BLaER1 treated with 17β-estradiol and CSF1 and Interleukin-3, amounts not matched to agents 10 nM and 100 nM (cell line): ENCODE data around the gene LINGO1.
A peak's percentile ranks its signal among the peaks of the same experiment; 100 is the strongest.

Source experiments
- H3K27ac ChIP-seq, 11 experiments: shearing (Covaris generic); formaldehyde crosslinking; 2 replicates each; pipeline ENCODE4 v1.8.1; 2022
- H3K27me3 ChIP-seq, 11 experiments: shearing (Covaris generic); formaldehyde crosslinking; 2 replicates each; pipeline ENCODE4 v1.8.1; 2022
- H3K36me3 ChIP-seq, 11 experiments: shearing (Covaris generic); formaldehyde crosslinking; 2 replicates each; pipeline ENCODE4 v1.8.1; 2022
- H3K4me1 ChIP-seq, 10 experiments: shearing (Covaris generic); formaldehyde crosslinking; 2 replicates each; pipeline ENCODE4 v1.8.1; 2022
- H3K4me2 ChIP-seq, 11 experiments: shearing (Covaris generic); formaldehyde crosslinking; 2 replicates each; pipeline ENCODE4 v1.8.1; 2022
- H3K4me3 ChIP-seq, 10 experiments: shearing (Covaris generic); formaldehyde crosslinking; 2 replicates each; pipeline ENCODE4 v1.8.1; 2022
- H3K9ac ChIP-seq, 11 experiments: shearing (Covaris generic); formaldehyde crosslinking; 2 replicates each; pipeline ENCODE4 v1.8.1; 2022
- H3K9me3 ChIP-seq, 11 experiments: shearing (Covaris generic); formaldehyde crosslinking; replicated peaks in 1 of 11; 2 replicates each; pipeline ENCODE4 v1.8.1; 2022
- H4K20me1 ChIP-seq, 11 experiments: shearing (Covaris generic); formaldehyde crosslinking; 2 replicates each; pipeline ENCODE4 v1.8.1; 2022
- Cebpa-rat ChIP-seq, 11 experiments: shearing (Covaris generic); IDR thresholded peaks; 2 replicates each; pipeline ENCODE4 v1.8.1; 2022

The LINGO1 gene

DNA sequence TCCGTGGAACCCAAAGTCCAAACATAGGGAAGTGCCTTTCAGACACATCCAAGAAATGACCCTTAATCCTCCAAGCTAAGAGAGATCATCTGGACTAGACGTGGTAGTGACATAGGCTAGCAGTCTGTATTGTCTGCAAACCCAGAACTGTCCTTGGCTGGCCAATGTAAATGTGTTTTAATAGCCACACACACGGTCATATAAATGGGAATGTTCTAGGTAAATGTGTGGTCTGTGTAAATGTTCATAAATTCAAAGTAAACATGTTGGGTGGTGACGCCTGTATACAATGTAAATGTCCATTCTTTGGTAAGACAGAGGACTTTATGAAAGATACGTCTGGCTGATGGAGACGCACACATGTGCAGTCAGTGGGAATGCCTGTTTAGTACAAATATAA, 16.3 kb upstream of the LINGO1 start:
- H3K4me2 ChIP-seq = no peak overlapping the region
- H3K9ac ChIP-seq = no peak overlapping the region
- no peak overlapping the region for H3K27ac ChIP-seq
- peaks cover 0 to 13% (median 0%) of the 10 kb centered on the region in 11 experiments; a peak in 3 of 22 replicates for H4K20me1 ChIP-seq
- H3K36me3 ChIP-seq = no peaks in the 10 kb centered on the region
- H3K27me3 ChIP-seq = no peaks in the 10 kb centered on the region
- TF ChIP-seq Cebpa-rat (IDR thresholded peaks at IDR 0.05) = no peak
- H3K9me3 ChIP-seq = peaks cover 0 to 2% (median 0%) of the 10 kb centered on the region in 11 experiments; a peak in 3 of 22 replicates
- no peak overlapping the region for H3K4me3 ChIP-seq
- peaks cover 8 to 51% (median 39%) of the 10 kb centered on the region in 10 experiments; a peak in 18 of 20 replicates for H3K4me1 ChIP-seq

DNA sequence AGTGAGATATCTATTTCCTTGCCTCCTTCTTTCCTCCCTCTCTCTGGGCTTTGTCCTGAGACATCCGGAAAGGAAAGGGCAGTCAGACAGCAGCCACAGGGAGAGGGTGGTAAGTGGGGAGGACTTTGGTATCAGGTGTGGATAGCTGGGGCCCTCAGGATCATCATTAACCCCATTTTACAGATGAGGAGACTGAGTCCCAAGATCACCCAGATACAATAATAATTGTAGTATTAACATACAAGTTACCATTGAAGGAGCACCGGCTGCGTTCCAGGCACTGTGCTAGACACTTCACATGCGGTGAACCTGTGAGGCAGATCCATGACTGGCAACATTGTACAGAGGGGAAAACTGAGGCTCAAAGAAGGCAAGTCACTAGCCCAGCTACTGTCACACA, 15.2 kb upstream of the LINGO1 start:
- H3K36me3 ChIP-seq = no peaks in the 10 kb centered on the region
- H3K4me3 ChIP-seq = no peak overlapping the region
- H4K20me1 ChIP-seq = peaks cover 0 to 13% (median 0%) of the 10 kb centered on the region in 11 experiments; a peak in 3 of 22 replicates
- no peak for TF ChIP-seq Cebpa-rat (IDR thresholded peaks at IDR 0.05)
- no peaks in the 10 kb centered on the region for H3K9me3 ChIP-seq
- no peak overlapping the region for H3K4me2 ChIP-seq
- H3K4me1 ChIP-seq = peaks cover 8 to 42% (median 31%) of the 10 kb centered on the region in 10 experiments; a peak in 18 of 20 replicates
- H3K27ac ChIP-seq = no peak overlapping the region
- H3K9ac ChIP-seq = no peak overlapping the region
- H3K27me3 ChIP-seq = no peaks in the 10 kb centered on the region

DNA sequence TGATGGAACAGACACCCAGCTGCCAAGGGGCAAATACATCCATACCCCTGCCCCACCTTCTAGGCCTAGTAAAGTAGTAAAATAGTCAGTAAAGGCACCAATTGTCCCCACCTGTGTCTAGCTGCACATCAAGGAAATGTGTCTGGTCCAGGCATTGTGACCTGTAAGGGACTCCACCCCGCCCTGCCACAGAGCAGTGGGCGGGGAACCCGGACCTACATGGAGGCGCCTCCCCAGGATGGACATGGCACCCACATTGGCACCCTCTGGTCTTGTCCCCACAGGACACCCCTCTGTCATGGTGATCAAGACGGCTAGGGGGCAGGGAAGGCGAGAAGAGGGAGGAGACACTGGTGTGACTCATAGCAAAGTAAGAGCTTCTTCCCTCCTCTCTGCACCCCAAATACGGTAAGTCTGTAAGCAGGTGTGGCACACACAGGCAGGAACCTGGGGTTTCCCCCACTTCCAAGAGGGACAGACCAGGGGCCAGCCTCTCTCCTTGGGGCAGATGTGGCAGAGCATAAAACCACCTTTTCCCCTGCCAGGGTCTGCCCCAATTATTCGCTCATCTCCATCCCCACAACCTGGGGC, 13.5 kb upstream of the LINGO1 start:
- Histone ChIP-seq H3K4me2 (peak overlapping the region in 1 of 11 experiments; percentile 20; a peak in 1 of 22 replicates), H3K4me3 (no peak overlapping the region), H4K20me1 (peaks cover 0 to 10% (median 0%) of the 10 kb centered on the region in 11 experiments; a peak in 5 of 22 replicates), H3K27ac (no peak overlapping the region), H3K4me1 (peaks cover 6 to 24% (median 13%) of the 10 kb centered on the region in 10 experiments; a peak in 17 of 20 replicates), H3K9me3 (no peaks in the 10 kb centered on the region), H3K36me3 (no peaks in the 10 kb centered on the region), H3K27me3 (no peaks in the 10 kb centered on the region), H3K9ac (no peak overlapping the region)
- TF ChIP-seq Cebpa-rat (IDR thresholded peaks at IDR 0.05) = no peak

GRCh38 chr15:77645602-77646001, 12.9 kb upstream of the LINGO1 start:
- no peaks in the 10 kb centered on the region for H3K9me3 ChIP-seq
- no peak overlapping the region for H3K4me2 ChIP-seq
- TF ChIP-seq Cebpa-rat (IDR thresholded peaks at IDR 0.05) = no peak
- H4K20me1 ChIP-seq = peaks cover 0 to 10% (median 0%) of the 10 kb centered on the region in 11 experiments; a peak in 5 of 22 replicates
- no peaks in the 10 kb centered on the region for H3K27me3 ChIP-seq
- no peak overlapping the region for H3K4me3 ChIP-seq
- no peak overlapping the region for H3K9ac ChIP-seq
- H3K27ac ChIP-seq = no peak overlapping the region
- H3K36me3 ChIP-seq = no peaks in the 10 kb centered on the region
- H3K4me1 ChIP-seq = peaks cover under 1 to 18% (median 7%) of the 10 kb centered on the region in 10 experiments; a peak in 16 of 20 replicates

GRCh38 chr15:77644543-77645247, 12.0 kb upstream of the LINGO1 start:
- H3K4me1 ChIP-seq = peaks cover 0 to 12% (median 0%) of the 10 kb centered on the region in 10 experiments; a peak in 2 of 20 replicates
- peaks cover 0 to 10% (median 0%) of the 10 kb centered on the region in 11 experiments; a peak in 4 of 22 replicates for H4K20me1 ChIP-seq
- no peaks in the 10 kb centered on the region for H3K27me3 ChIP-seq
- H3K27ac ChIP-seq = no peak overlapping the region
- no peak overlapping the region for H3K9ac ChIP-seq
- H3K4me3 ChIP-seq = no peak overlapping the region
- no peaks in the 10 kb centered on the region for H3K9me3 ChIP-seq
- H3K36me3 ChIP-seq = no peaks in the 10 kb centered on the region
- no peak overlapping the region for H3K4me2 ChIP-seq
- no peak for TF ChIP-seq Cebpa-rat (IDR thresholded peaks at IDR 0.05)

- Histone ChIP-seq H3K4me1 (peaks cover 0 to 12% (median 0%) of the 10 kb centered on the region in 10 experiments; a peak in 2 of 20 replicates), H3K4me3 (no peak overlapping the region), H3K27me3 (no peaks in the 10 kb centered on the region), H3K9me3 (no peaks in the 10 kb centered on the region), H3K9ac (no peak overlapping the region), H3K36me3 (no peaks in the 10 kb centered on the region), H3K4me2 (no peak overlapping the region), H3K27ac (no peak overlapping the region), H4K20me1 (peaks cover 0 to 10% (median 0%) of the 10 kb centered on the region in 11 experiments; a peak in 4 of 22 replicates)
- no peak for TF ChIP-seq Cebpa-rat (IDR thresholded peaks at IDR 0.05)
Observed at GRCh38 chr15:77643764-77644163, 11.1 kb upstream of the LINGO1 start.

- no peaks in the 10 kb centered on the region; a peak in 1 of 22 replicates for H3K27me3 ChIP-seq
Observed at GRCh38 chr15:77642793-77643430, 10.2 kb upstream of the LINGO1 start.

DNA sequence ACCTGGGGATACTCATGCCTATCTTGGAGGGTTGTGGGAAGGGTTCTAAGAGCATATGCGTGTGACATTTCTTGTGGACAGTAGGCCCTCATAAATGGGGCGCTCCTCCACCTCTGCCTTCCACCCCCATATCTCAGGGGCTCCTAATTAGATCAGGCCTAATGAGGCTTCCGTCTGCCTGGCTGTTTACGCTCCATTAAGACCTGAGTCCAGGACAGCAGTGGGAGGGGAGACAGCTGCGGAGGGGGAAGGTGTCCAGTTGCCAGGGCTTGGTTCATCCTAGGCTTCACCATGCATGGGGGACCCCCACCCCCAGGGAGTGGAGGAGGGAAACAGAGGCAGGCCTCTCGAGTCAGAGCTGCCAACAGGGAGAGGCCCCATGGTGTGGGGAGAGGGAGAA, 9.3 kb upstream of the LINGO1 start:
- Histone ChIP-seq H3K4me3 (no peak overlapping the region), H3K9me3 (no peaks in the 10 kb centered on the region), H3K36me3 (no peaks in the 10 kb centered on the region), H3K4me2 (no peak overlapping the region), H3K9ac (no peak overlapping the region), H3K27me3 (peaks cover 0 to 3% (median 0%) of the 10 kb centered on the region in 11 experiments; a peak in 6 of 22 replicates), H3K27ac (no peak overlapping the region), H4K20me1 (peaks cover 0 to 24% (median 0%) of the 10 kb centered on the region in 11 experiments; a peak in 4 of 22 replicates), H3K4me1 (peaks cover 0 to 6% (median 0%) of the 10 kb centered on the region in 10 experiments; a peak in 1 of 20 replicates)
- TF ChIP-seq Cebpa-rat (IDR thresholded peaks at IDR 0.05) = no peak

More at GRCh38 chr15:77642793-77643430, 10.2 kb upstream of the LINGO1 start:
- Histone ChIP-seq H3K9ac (no peak overlapping the region), H3K9me3 (no peaks in the 10 kb centered on the region), H3K4me1 (peaks cover 0 to 6% (median 0%) of the 10 kb centered on the region in 10 experiments; a peak in 1 of 20 replicates), H3K27ac (no peak overlapping the region), H3K36me3 (no peaks in the 10 kb centered on the region), H4K20me1 (peaks cover 0 to 17% (median 0%) of the 10 kb centered on the region in 11 experiments; a peak in 4 of 22 replicates), H3K4me3 (no peak overlapping the region), H3K4me2 (no peak overlapping the region)
- TF ChIP-seq Cebpa-rat (IDR thresholded peaks at IDR 0.05) = no peak

GRCh38 chr15:77640615-77641014, 7.9 kb upstream of the LINGO1 start:
- Histone ChIP-seq H3K4me1 (no peaks in the 10 kb centered on the region), H3K27me3 (peaks cover 7 to 17% (median 14%) of the 10 kb centered on the region in 11 experiments), H3K4me2 (no peak overlapping the region), H4K20me1 (peaks cover 0 to 37% (median 0%) of the 10 kb centered on the region in 11 experiments; a peak in 5 of 22 replicates), H3K9ac (no peak overlapping the region), H3K27ac (no peak overlapping the region), H3K36me3 (no peaks in the 10 kb centered on the region), H3K4me3 (no peak overlapping the region), H3K9me3 (no peaks in the 10 kb centered on the region)
- no peak for TF ChIP-seq Cebpa-rat (IDR thresholded peaks at IDR 0.05)
